ENCODE measurements around the gene RNF115.
"Not testable (repeated sequence)": the region's sequence is repeated elsewhere in the genome, so short reads cannot be mapped to it uniquely, and the experiment has no call there.

DNA sequence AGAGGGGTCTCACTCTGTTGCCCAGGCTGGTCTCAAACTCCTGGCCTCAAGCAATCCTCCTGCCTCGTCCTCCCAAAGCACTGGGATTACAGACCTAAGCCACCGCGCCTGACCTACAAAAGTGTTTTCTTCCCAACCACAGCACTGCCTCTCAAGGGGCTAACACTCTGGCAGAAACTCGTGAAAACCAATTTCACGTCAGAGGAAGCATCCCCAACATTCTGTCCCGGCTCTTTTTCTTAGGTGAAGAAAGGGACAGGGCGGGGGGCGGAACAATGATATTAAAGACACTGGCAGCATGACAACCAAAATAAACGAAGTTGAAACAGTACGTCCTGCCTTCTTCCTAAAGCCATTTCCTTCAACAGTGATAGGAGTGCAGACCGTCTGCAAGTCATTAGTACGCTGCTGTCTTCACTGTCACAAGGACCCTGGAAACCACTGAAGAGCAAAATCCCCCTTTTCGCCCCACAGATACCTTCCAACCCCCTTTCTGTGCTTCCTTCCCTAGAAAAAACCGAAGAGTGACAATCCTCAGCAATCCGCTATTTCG, 1.0 kb downstream of the RNF115 start:
- TF ChIP-seq, protein P1, sequence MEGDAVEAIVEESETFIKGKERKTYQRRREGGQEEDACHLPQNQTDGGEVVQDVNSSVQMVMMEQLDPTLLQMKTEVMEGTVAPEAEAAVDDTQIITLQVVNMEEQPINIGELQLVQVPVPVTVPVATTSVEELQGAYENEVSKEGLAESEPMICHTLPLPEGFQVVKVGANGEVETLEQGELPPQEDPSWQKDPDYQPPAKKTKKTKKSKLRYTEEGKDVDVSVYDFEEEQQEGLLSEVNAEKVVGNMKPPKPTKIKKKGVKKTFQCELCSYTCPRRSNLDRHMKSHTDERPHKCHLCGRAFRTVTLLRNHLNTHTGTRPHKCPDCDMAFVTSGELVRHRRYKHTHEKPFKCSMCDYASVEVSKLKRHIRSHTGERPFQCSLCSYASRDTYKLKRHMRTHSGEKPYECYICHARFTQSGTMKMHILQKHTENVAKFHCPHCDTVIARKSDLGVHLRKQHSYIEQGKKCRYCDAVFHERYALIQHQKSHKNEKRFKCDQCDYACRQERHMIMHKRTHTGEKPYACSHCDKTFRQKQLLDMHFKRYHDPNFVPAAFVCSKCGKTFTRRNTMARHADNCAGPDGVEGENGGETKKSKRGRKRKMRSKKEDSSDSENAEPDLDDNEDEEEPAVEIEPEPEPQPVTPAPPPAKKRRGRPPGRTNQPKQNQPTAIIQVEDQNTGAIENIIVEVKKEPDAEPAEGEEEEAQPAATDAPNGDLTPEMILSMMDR (IDR thresholded peaks at IDR 0.05) = not testable (repeated sequence)
- TF ChIP-seq EZH2 (IDR thresholded peaks at IDR 0.05; ENCODE audit: borderline replicate concordance, insufficient read depth, low read depth, low read length, poor library complexity, severe bottlenecking) = not testable (repeated sequence)
